Neural cell (in vitro differentiated cells): Measurements from ENCODE around the gene CLINT1. TPM values are rescaled to one million over a fixed set of nuclear protein-coding genes. Genes with fewer than 3 reads are reported as not detected.

Experiments used
- H2AFZ ChIP-seq: fragments of 200-600, 300-800 bp; sonication (generic), shearing (Covaris generic); 2 replicates; pipeline ENCODE4 v1.6.0; 2014; ENCODE audit warnings: low read depth, mild to moderate bottlenecking, antibody characterized with exemption, low read length, moderate library complexity
- H3F3A ChIP-seq: fragments of 200-600 bp; shearing (Covaris generic); 2 replicates; pipeline ENCODE4 v1.6.1; 2016; ENCODE audit warnings: mild to moderate bottlenecking, moderate library complexity, mixed read lengths, antibody characterized with exemption, low read length; ENCODE audit not compliant: insufficient read depth, poor library complexity, severe bottlenecking
- H3K27ac ChIP-seq: fragments of 200-600, 300-800 bp; sonication (generic), shearing (Covaris generic); 2 replicates; pipeline ENCODE4 v1.5.1; 2014; ENCODE audit warnings: mild to moderate bottlenecking, low read length, moderate library complexity
- H3K27me3 ChIP-seq: fragments of 300-800, 200-600 bp; sonication (generic), shearing (Covaris generic); 2 replicates; pipeline ENCODE4 v1.6.0; 2014; ENCODE audit warnings: mild to moderate bottlenecking, low read depth, low read length, moderate library complexity; ENCODE audit not compliant: insufficient read depth
- H3K36me3 ChIP-seq: fragments of 300-800, 200-600 bp; sonication (generic), shearing (Covaris generic); 2 replicates; pipeline ENCODE4 v1.5.1; 2014; ENCODE audit warnings: mild to moderate bottlenecking, antibody characterized with exemption, low read length, moderate library complexity; ENCODE audit not compliant: insufficient read depth
- H3K4me2 ChIP-seq: fragments of 300-800, 200-600 bp; sonication (generic), shearing (Covaris generic); 2 replicates; pipeline ENCODE4 v1.6.0; 2014; ENCODE audit warnings: mild to moderate bottlenecking, low read length
- H3K4me3 ChIP-seq: fragments of 300-800, 200-600 bp; sonication (generic), shearing (Covaris generic); 2 replicates; pipeline ENCODE4 v1.5.1; 2014; ENCODE audit warnings: mild to moderate bottlenecking, low read length, moderate library complexity
- H3K79me2 ChIP-seq: fragments of 200-600 bp; shearing (Covaris generic); replicated peaks from 2 replicates; pipeline ENCODE4 v1.6.0; 2014; ENCODE audit warnings: mild to moderate bottlenecking, low read length, moderate library complexity; ENCODE audit not compliant: insufficient read depth
- H3K9ac ChIP-seq: fragments of 300-800, 200-600 bp; sonication (generic), shearing (Covaris generic); 2 replicates; pipeline ENCODE4 v1.6.1; 2016; ENCODE audit warnings: mild to moderate bottlenecking, low read length, mixed read lengths
- H3K9me2 ChIP-seq: fragments of 200-600 bp; shearing (Covaris generic); 2 replicates; pipeline ENCODE4 v1.6.1; 2016; ENCODE audit warnings: mild to moderate bottlenecking, low read length, mixed read lengths; ENCODE audit not compliant: insufficient read depth
- H3K9me3 ChIP-seq: fragments of 200-600, 300-800 bp; sonication (generic), shearing (Covaris generic); 2 replicates; pipeline ENCODE4 v1.6.1; 2016; ENCODE audit warnings: mild to moderate bottlenecking, mixed run types, low read length, moderate library complexity, mixed read lengths
- H4K20me1 ChIP-seq: fragments of 200-600 bp; shearing (Covaris generic); 2 replicates; pipeline ENCODE4 v1.6.1; 2016; ENCODE audit warnings: mild to moderate bottlenecking, mixed run types; ENCODE audit not compliant: insufficient read depth
- EP300 ChIP-seq: fragments of 450-650 bp; conservative IDR thresholded peaks from 2 replicates; pipeline ENCODE4 v1.6.1; 2014; ENCODE audit warnings: antibody characterized with exemption, mild to moderate bottlenecking, moderate library complexity; ENCODE audit not compliant: poor library complexity, severe bottlenecking
- EZH2 ChIP-seq: fragments of 200-600, 300-800 bp; shearing (Covaris generic), sonication (generic); IDR thresholded peaks from 2 replicates; pipeline ENCODE4 v1.6.1; 2014; ENCODE audit warnings: antibody characterized with exemption, low read length, borderline replicate concordance, mild to moderate bottlenecking; ENCODE audit not compliant: insufficient read depth, poor library complexity, severe bottlenecking
- MXI1 ChIP-seq: fragments of 450-650 bp; conservative IDR thresholded peaks from 2 replicates; pipeline ENCODE4 v1.6.1; 2014; ENCODE audit warnings: antibody characterized with exemption, mild to moderate bottlenecking; ENCODE audit not compliant: poor library complexity, severe bottlenecking
- POLR2AphosphoS5 ChIP-seq: IDR thresholded peaks from 2 replicates; pipeline ENCODE4 v1.6.1; 2012
- RAD21 ChIP-seq: fragments of 450-650 bp; conservative IDR thresholded peaks from 2 replicates; pipeline ENCODE4 v1.6.1; 2014; ENCODE audit warnings: antibody characterized with exemption, mild to moderate bottlenecking, moderate library complexity
- SMC3 ChIP-seq: fragments of 450-650 bp; conservative IDR thresholded peaks from 2 replicates; pipeline ENCODE4 v1.6.1; 2014; ENCODE audit warnings: antibody characterized with exemption, mild to moderate bottlenecking, moderate library complexity; ENCODE audit not compliant: poor library complexity
- TAF1 ChIP-seq: IDR thresholded peaks from 2 replicates; pipeline ENCODE4 v1.6.1; 2012; ENCODE audit warnings: low read depth
- polyA plus RNA-seq: library from polyadenylated mRNA; depleted of rRNA; stranded (reverse); fragments of >200 nt; gene quantifications from 2 replicates; pipeline ENCODE4 v1.2.3, GENCODE V29; 2014
- TF ChIP-seq, protein P1 (sequence below): IDR thresholded peaks from 2 replicates; pipeline ENCODE4 v1.6.1; 2012; ENCODE audit warnings: borderline replicate concordance
- TF ChIP-seq, protein P2 (sequence below): fragments of 450-650 bp; IDR thresholded peaks from 2 replicates; pipeline ENCODE4 v1.5.1; 2014; ENCODE audit warnings: antibody characterized with exemption, mild to moderate bottlenecking, moderate library complexity; ENCODE audit not compliant: poor library complexity, severe bottlenecking

Gene CLINT1
- polyA plus RNA-seq, 1 donor from 2014 or later, result 47.3 TPM

DNA sequence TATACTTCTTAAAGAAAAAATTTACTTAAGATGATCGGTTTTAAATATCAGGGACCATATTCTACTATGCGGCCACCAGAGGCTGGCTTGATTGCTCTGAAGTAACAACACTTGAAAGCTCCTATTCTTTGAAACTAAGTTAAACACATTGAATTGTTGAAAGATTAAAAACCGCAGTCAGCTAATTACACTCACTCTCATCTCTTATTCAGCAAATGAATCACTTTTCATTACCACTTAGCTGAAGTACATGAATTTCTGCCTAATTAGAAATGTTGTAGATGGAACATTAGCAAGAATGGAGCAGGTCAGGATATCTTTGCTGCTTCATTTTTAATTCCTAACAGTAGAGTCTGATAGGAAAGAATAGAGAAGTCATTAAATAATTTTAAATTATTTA, 73.1 kb downstream of the CLINT1 start:
- no peaks in the 10 kb centered on the region for H3K27me3 ChIP-seq
- no peaks in the 10 kb centered on the region for H3K9me3 ChIP-seq
- H3K36me3 ChIP-seq, result peaks cover 7% of the 10 kb centered on the region
- H2AFZ ChIP-seq, result no peak overlapping the region
- no peak overlapping the region for H3K4me3 ChIP-seq
- TF ChIP-seq, protein P1, sequence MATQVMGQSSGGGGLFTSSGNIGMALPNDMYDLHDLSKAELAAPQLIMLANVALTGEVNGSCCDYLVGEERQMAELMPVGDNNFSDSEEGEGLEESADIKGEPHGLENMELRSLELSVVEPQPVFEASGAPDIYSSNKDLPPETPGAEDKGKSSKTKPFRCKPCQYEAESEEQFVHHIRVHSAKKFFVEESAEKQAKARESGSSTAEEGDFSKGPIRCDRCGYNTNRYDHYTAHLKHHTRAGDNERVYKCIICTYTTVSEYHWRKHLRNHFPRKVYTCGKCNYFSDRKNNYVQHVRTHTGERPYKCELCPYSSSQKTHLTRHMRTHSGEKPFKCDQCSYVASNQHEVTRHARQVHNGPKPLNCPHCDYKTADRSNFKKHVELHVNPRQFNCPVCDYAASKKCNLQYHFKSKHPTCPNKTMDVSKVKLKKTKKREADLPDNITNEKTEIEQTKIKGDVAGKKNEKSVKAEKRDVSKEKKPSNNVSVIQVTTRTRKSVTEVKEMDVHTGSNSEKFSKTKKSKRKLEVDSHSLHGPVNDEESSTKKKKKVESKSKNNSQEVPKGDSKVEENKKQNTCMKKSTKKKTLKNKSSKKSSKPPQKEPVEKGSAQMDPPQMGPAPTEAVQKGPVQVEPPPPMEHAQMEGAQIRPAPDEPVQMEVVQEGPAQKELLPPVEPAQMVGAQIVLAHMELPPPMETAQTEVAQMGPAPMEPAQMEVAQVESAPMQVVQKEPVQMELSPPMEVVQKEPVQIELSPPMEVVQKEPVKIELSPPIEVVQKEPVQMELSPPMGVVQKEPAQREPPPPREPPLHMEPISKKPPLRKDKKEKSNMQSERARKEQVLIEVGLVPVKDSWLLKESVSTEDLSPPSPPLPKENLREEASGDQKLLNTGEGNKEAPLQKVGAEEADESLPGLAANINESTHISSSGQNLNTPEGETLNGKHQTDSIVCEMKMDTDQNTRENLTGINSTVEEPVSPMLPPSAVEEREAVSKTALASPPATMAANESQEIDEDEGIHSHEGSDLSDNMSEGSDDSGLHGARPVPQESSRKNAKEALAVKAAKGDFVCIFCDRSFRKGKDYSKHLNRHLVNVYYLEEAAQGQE, result no peak
- TF ChIP-seq MXI1, result no peak
- no peak for TF ChIP-seq TAF1
- TF ChIP-seq POLR2AphosphoS5, result no peak
- TF ChIP-seq RAD21, result no peak
- TF ChIP-seq, protein P2, sequence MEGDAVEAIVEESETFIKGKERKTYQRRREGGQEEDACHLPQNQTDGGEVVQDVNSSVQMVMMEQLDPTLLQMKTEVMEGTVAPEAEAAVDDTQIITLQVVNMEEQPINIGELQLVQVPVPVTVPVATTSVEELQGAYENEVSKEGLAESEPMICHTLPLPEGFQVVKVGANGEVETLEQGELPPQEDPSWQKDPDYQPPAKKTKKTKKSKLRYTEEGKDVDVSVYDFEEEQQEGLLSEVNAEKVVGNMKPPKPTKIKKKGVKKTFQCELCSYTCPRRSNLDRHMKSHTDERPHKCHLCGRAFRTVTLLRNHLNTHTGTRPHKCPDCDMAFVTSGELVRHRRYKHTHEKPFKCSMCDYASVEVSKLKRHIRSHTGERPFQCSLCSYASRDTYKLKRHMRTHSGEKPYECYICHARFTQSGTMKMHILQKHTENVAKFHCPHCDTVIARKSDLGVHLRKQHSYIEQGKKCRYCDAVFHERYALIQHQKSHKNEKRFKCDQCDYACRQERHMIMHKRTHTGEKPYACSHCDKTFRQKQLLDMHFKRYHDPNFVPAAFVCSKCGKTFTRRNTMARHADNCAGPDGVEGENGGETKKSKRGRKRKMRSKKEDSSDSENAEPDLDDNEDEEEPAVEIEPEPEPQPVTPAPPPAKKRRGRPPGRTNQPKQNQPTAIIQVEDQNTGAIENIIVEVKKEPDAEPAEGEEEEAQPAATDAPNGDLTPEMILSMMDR, result no peak
- TF ChIP-seq EZH2, result no peak
- no peak for TF ChIP-seq EP300
- TF ChIP-seq SMC3, result no peak
- H3K4me2 ChIP-seq, result no peak overlapping the region
- no peaks in the 10 kb centered on the region for H3K79me2 ChIP-seq
- no peak overlapping the region for H3K27ac ChIP-seq
- H3K9ac ChIP-seq, result no peak overlapping the region
- peaks cover 3% of the 10 kb centered on the region for H4K20me1 ChIP-seq
- H3K9me2 ChIP-seq, result no peaks in the 10 kb centered on the region
- no peaks in the 10 kb centered on the region for H3F3A ChIP-seq

DNA sequence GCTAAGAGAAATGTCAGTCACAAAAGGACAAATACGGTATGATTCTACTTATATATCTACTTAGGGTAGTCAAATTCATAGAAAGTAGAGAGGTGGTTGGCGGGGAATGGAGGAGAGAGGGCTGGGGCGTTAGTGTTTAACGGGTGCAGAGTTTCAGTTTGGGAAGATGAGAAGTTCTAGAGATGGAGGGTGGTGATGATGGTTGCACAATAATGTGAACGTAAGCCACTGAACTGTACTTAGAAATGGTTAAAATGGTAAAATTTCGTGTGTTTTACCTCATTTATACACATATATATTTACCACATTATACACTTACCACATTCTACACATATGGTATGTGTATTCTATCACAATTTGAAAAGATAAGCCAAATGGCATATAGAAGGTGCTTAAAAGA, 79.7 kb downstream of the CLINT1 start:
- no peak overlapping the region for H3K4me2 ChIP-seq
- H3K9me3 ChIP-seq, result no peaks in the 10 kb centered on the region
- H3K9me2 ChIP-seq, result no peaks in the 10 kb centered on the region
- no peak overlapping the region for H3K4me3 ChIP-seq
- no peak overlapping the region for H2AFZ ChIP-seq
- H4K20me1 ChIP-seq, result no peaks in the 10 kb centered on the region
- TF ChIP-seq SMC3, result no peak
- TF ChIP-seq RAD21, result no peak
- TF ChIP-seq POLR2AphosphoS5, result no peak
- TF ChIP-seq, protein P2, result no peak
- TF ChIP-seq, protein P1, result no peak
- TF ChIP-seq MXI1, result no peak
- TF ChIP-seq EZH2, result no peak
- no peak for TF ChIP-seq TAF1
- TF ChIP-seq EP300, result no peak
- no peaks in the 10 kb centered on the region for H3K79me2 ChIP-seq
- no peak overlapping the region for H3K9ac ChIP-seq
- H3F3A ChIP-seq, result no peaks in the 10 kb centered on the region
- no peaks in the 10 kb centered on the region for H3K36me3 ChIP-seq
- H3K27me3 ChIP-seq, result no peaks in the 10 kb centered on the region
- no peak overlapping the region for H3K27ac ChIP-seq
